IMR-90 (cell line): ENCODE data around the gene ZNF408. TPM values are rescaled to one million over a fixed set of nuclear protein-coding genes. Genes with fewer than 3 reads are reported as not detected.

Experiments used
- ATAC-seq: fragments of 200-7000 bp; cut with Tn5 transposase; 2 replicates; pipeline ENCODE4 v1.9.1; 2020; ENCODE audit warnings: low read depth, mild to moderate bottlenecking, moderate library complexity
- BruUV-seq: library from RNA; stranded (reverse); fragments of 400-500 nt; replicated peaks from 2 replicates; lab custom pipeline; 2021; lab: Mats Ljungman, UMichigan
- CTCF ChIA-PET: fragments of 300-600 bp; formaldehyde crosslinking; extraction: SDS; loops from one replicate; lab custom pipeline; 2021; ENCODE audit warnings: antibody characterized with exemption; lab: Yijun Ruan, JAX
- POLR2A ChIA-PET: fragments of 300-600 bp; sonication (Branson Sonifier 250); formaldehyde crosslinking; loops from one replicate; lab custom pipeline; 2022; ENCODE audit warnings: antibody characterized with exemption; ENCODE audit not compliant: unreplicated experiment; lab: Charles Lee
- DNase-seq: peaks from one replicate; pipeline ENCODE4 v3.0.0; 2013
- H2AFZ ChIP-seq: replicated peaks from 2 replicates; pipeline ENCODE3; 2013; ENCODE audit warnings: low read length, mild to moderate bottlenecking; ENCODE audit not compliant: poor library complexity
- H2AK5ac ChIP-seq: 2 replicates; pipeline ENCODE4 v1.6.1; 2013; ENCODE audit warnings: low read depth, low read length, inconsistent platforms
- H2AK9ac ChIP-seq: replicated peaks from 2 replicates; pipeline ENCODE3; 2013; ENCODE audit warnings: mild to moderate bottlenecking, low read depth, low read length, moderate library complexity; ENCODE audit not compliant: poor library complexity
- H2BK120ac ChIP-seq: 2 replicates; pipeline ENCODE4 v1.6.1; 2013; ENCODE audit warnings: low read depth, low read length, inconsistent platforms
- H2BK15ac ChIP-seq: 3 replicates; pipeline ENCODE4 v1.6.1; 2013; ENCODE audit warnings: low read depth, low read length, inconsistent platforms
- H2BK20ac ChIP-seq: 2 replicates; pipeline ENCODE4 v1.6.1; 2013; ENCODE audit warnings: low read depth, mild to moderate bottlenecking, inconsistent platforms, low read length, moderate library complexity
- H2BK5ac ChIP-seq: 2 replicates; pipeline ENCODE4 v1.6.1; 2013; ENCODE audit warnings: mild to moderate bottlenecking, low read depth, low read length, inconsistent platforms; ENCODE audit not compliant: poor library complexity, severe bottlenecking
- H3K14ac ChIP-seq: replicated peaks from 2 replicates; pipeline ENCODE4 v1.6.1; 2013; ENCODE audit warnings: low read depth, low read length, inconsistent platforms
- H3K18ac ChIP-seq: 2 replicates; pipeline ENCODE4 v1.6.1; 2013; ENCODE audit warnings: low read depth, low read length, control low read depth
- H3K23ac ChIP-seq: 2 replicates; pipeline ENCODE4 v1.6.1; 2013; ENCODE audit warnings: low read depth, low read length, inconsistent platforms
- H3K27ac ChIP-seq: 2 replicates; pipeline ENCODE4 v1.5.1; 2013; ENCODE audit warnings: mild to moderate bottlenecking, control low read depth, low read length; ENCODE audit not compliant: insufficient read depth
- H3K27me3 ChIP-seq: 2 replicates; pipeline ENCODE4 v1.6.1; 2013; ENCODE audit warnings: low read length; ENCODE audit not compliant: control insufficient read depth, insufficient read depth
- H3K36me3 ChIP-seq: 2 replicates; pipeline ENCODE4 v1.6.1; 2013; ENCODE audit warnings: low read length, mixed read lengths; ENCODE audit not compliant: control insufficient read depth, insufficient read depth
- H3K4ac ChIP-seq: 2 replicates; pipeline ENCODE4 v1.6.1; 2013; ENCODE audit warnings: low read depth, low read length, inconsistent platforms
- H3K4me1 ChIP-seq: 2 replicates; pipeline ENCODE4 v1.6.1; 2013; ENCODE audit warnings: low read length, mixed read lengths; ENCODE audit not compliant: control insufficient read depth, insufficient read depth
- H3K4me2 ChIP-seq: 2 replicates; pipeline ENCODE4 v1.6.1; 2013; ENCODE audit warnings: low read depth, mild to moderate bottlenecking, control low read depth, low read length, moderate library complexity
- H3K4me3 ChIP-seq: 2 replicates; pipeline ENCODE4 v1.5.1; 2013; ENCODE audit warnings: low read depth, mild to moderate bottlenecking, control low read depth, low read length, moderate library complexity; ENCODE audit not compliant: insufficient read depth
- H3K56ac ChIP-seq: 2 replicates; pipeline ENCODE4 v1.6.1; 2013; ENCODE audit warnings: low read length, inconsistent platforms; ENCODE audit not compliant: insufficient read depth; ENCODE audit errors: extremely low read depth
- H3K79me1 ChIP-seq, 2 experiments: 2 replicates each; pipeline ENCODE4 v1.6.1; 2013; ENCODE audit warnings: low read length in 2 of 2, inconsistent platforms in 1 of 2, low read depth in 1 of 2
- H3K9ac ChIP-seq: 2 replicates; pipeline ENCODE4 v1.6.1; 2013; ENCODE audit warnings: low read depth, low read length, control low read depth
- H3K9me1 ChIP-seq: 2 replicates; pipeline ENCODE4 v1.6.1; 2013; ENCODE audit warnings: low read length, inconsistent platforms; ENCODE audit not compliant: insufficient read depth
- H3K9me3 ChIP-seq: 2 replicates; pipeline ENCODE4 v1.6.1; 2013; ENCODE audit warnings: low read length; ENCODE audit not compliant: control insufficient read depth, insufficient read depth
- H4K20me1 ChIP-seq: 2 replicates; pipeline ENCODE4 v1.6.1; 2013; ENCODE audit warnings: low read length, inconsistent platforms; ENCODE audit not compliant: insufficient read depth
- H4K5ac ChIP-seq: 2 replicates; pipeline ENCODE4 v1.6.1; 2013; ENCODE audit warnings: mild to moderate bottlenecking, low read depth, low read length, control low read depth
- H4K8ac ChIP-seq, 2 experiments: 2 replicates each; pipeline ENCODE4 v1.6.1; 2013; ENCODE audit warnings: low read depth in 2 of 2, low read length in 2 of 2, control low read depth in 1 of 2, inconsistent platforms in 1 of 2
- H4K91ac ChIP-seq: 2 replicates; pipeline ENCODE4 v1.6.1; 2013; ENCODE audit warnings: low read depth, low read length, inconsistent platforms; ENCODE audit not compliant: insufficient read depth
- MAFK ChIP-seq: IDR thresholded peaks from 2 replicates; pipeline ENCODE4 v1.6.1; 2012; ENCODE audit warnings: low read depth, low read length, improper control_type of control experiment
- RAD21 ChIP-seq: IDR thresholded peaks from 2 replicates; pipeline ENCODE4 v1.6.1; 2012; ENCODE audit warnings: low read length, improper control_type of control experiment
- RCOR1 ChIP-seq: IDR thresholded peaks from 2 replicates; pipeline ENCODE4 v1.6.1; 2012; ENCODE audit warnings: mild to moderate bottlenecking, low read length, improper control_type of control experiment; ENCODE audit not compliant: insufficient replicate concordance
- SMC3 ChIP-seq: fragments of 150-350 bp; IDR thresholded peaks from 2 replicates; pipeline ENCODE4 v1.6.1; 2016; ENCODE audit warnings: low read depth, mild to moderate bottlenecking, antibody characterized with exemption, low read length, moderate library complexity
- WGBS, 2 experiments: methylation state at CpG; one replicate each; pipeline versions ENCODE4 v1.1.5 to v1.1.7; 2013; ENCODE audit warnings: missing lambda C conversion rate in 2 of 2; ENCODE audit not compliant: insufficient read length in 1 of 2; ENCODE audit errors: extremely low coverage in 2 of 2; 5-methylcytosine and 5-hydroxymethylcytosine counted together
- dilution Hi-C: fragments of 300-500 bp; cut with HindIII; formaldehyde crosslinking; loops from one replicate; pipeline ENCODE4 v1.14.3; 2018; ENCODE audit warnings: low sequenced_read_pairs; ENCODE audit not compliant: unreplicated experiment
- in situ Hi-C: fragments of 300-500 bp; cut with MboI; formaldehyde crosslinking; loops from 3 replicates; pipeline ENCODE4 v1.14.3; 2019; ENCODE audit warnings: low sequenced_read_pairs, inconsistent platforms, mixed read lengths
- intact Hi-C: fragments of 100-400 bp; cut with micrococcal nuclease; formaldehyde crosslinking; loops from 2 replicates; pipeline ENCODE4 v1.10.0; 2022
- polyA plus RNA-seq, 3 experiments: library from polyadenylated mRNA; depleted of rRNA; stranded (reverse); fragments of >200 nt; gene quantifications; 2 replicates each; pipeline ENCODE4 v1.2.3, GENCODE V29; 2012; ENCODE audit warnings: low replicate concordance in 1 of 3
- total RNA-seq: library from RNA; depleted of rRNA; stranded (reverse); fragments of >200 nt; gene quantifications from 2 replicates; pipeline ENCODE4 v1.2.3, GENCODE V29; 2012
- TF ChIP-seq, protein P1 (sequence below): fragments of 150-350 bp; IDR thresholded peaks from 2 replicates; pipeline ENCODE4 v1.6.1; 2016; ENCODE audit warnings: low read depth, mild to moderate bottlenecking, low read length, moderate library complexity, borderline replicate concordance

ZNF408 gene
- total and polyA plus RNA-seq, 2 of the 4 experiments (the other 2 are of a cell fraction), result 9.5 to 11.1 TPM

DNA sequence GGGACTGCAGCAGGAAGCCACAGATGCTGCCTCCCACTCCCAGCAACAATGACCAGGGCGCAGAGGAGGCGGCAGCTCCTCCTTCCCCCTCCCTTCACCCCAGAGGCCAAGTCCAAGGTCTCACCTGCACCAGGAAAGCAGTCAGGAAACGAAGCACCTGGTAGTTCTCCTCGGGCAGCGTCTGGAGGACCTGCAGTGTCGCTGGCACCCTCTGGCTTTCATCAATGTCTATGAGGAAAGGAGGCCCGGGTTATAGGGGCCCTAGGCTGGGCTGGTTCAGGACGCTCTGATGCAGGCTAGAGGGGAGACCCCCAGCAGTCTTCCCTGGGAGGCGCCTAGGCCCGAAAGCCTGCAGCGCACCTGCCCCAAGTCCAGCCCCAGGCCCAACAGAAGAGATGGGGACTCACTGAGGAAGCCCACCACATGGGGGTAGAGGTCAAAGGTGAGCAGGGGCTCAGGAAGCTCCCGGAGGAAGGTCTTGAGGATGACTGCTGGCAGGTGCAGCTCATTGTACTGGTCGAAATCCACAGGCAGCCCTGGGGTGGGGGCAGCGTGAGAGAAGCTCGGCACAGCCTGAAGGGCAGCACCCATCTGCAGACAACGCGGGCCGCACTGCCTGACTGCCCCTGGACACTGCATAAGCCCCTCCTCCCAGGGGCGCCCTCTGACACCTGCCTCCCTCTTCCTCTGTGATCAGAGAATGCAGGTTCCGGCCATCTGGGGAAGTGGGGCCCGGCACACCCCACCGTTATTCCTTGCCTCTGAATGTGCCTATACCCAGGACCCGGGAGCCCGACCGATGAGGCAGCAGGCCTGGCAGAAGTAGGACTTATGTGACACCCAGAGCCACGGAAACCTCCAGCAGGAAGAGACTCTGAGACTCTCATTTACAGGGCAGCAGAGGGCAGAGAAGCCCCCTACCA is 21.3 kb upstream of the ZNF408 start:
- Histone ChIP-seq H4K20me1 (peaks cover 9% of the 10 kb centered on the region; the same call in 1 of the 2 replicates), H2BK120ac (no peak overlapping the region), H3K9me1 (peaks cover 14% of the 10 kb centered on the region; the same call in 1 of the 2 replicates), H3K14ac (no peak overlapping the region), H3K27ac (no peak overlapping the region), H4K91ac (no peak overlapping the region), H3K4me1 (peaks cover 12% of the 10 kb centered on the region), H3K27me3 (no peaks in the 10 kb centered on the region), H3K79me1 (peaks cover 3 to 24% of the 10 kb centered on the region in 2 experiments; a peak in 3 of 4 replicates), H3K36me3 (peaks cover 58% of the 10 kb centered on the region), H3K18ac (no peak overlapping the region), H2BK15ac (no peak overlapping the region), H2BK5ac (no peak overlapping the region), H3K9me3 (no peaks in the 10 kb centered on the region), H3K9ac (no peak overlapping the region), H2AFZ (no peak overlapping the region), H3K23ac (no peak overlapping the region), H3K4me3 (no peak overlapping the region), H2AK5ac (no peak overlapping the region), H3K4me2 (no peak overlapping the region), H2AK9ac (no peak overlapping the region), H3K56ac (no peak overlapping the region), H4K8ac (no peak overlapping the region), H2BK20ac (no peak overlapping the region), H3K4ac (no peak overlapping the region), H4K5ac (no peak overlapping the region)
- dilution Hi-C loops (no loop called here), intact Hi-C loops (loop anchor here (10.0 kb wide), 1 partner anchor 295 kb away; the partner anchor contains the start of gene MDK), in situ Hi-C loops (no loop called here)
- 97% methylated on average over 6 of the region's 26 CpGs; no CpG with 5 or more reads in 1 of the 2 experiments for WGBS, 2 experiments
- no TSS peak for BruUV-seq
- ATAC-seq (no peak), DNase-seq (no peak)
- no peak for TF ChIP-seq SMC3
- TF ChIP-seq RAD21, result no peak
- no peak for TF ChIP-seq RCOR1
- no peak for TF ChIP-seq MAFK
- TF ChIP-seq, protein P1, sequence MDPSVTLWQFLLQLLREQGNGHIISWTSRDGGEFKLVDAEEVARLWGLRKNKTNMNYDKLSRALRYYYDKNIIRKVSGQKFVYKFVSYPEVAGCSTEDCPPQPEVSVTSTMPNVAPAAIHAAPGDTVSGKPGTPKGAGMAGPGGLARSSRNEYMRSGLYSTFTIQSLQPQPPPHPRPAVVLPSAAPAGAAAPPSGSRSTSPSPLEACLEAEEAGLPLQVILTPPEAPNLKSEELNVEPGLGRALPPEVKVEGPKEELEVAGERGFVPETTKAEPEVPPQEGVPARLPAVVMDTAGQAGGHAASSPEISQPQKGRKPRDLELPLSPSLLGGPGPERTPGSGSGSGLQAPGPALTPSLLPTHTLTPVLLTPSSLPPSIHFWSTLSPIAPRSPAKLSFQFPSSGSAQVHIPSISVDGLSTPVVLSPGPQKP, result no peak
- ChIA-PET CTCF (no interaction called here), POLR2A (no interaction called here)
